Gastrocnemius medialis (tissue), 4 donors: ENCODE measurements around the gene RUNDC3A.

Source experiments
- POLR2A ChIP-seq, 2 donors: fragments of 450-650 bp; IDR thresholded peaks; one replicate each; pipeline ENCODE4 v1.6.1; 2017; ENCODE audit warnings: antibody characterized with exemption in 2 of 2, mild to moderate bottlenecking in 2 of 2, moderate library complexity in 2 of 2
- TF ChIP-seq, protein P1 (sequence below), 5 experiments: fragments of 450-650 bp in 3 of 5; fragments of 200-600 bp in 2 of 5; sonication (generic) in 2 of 5; IDR thresholded peaks in 4 of 5; conservative IDR thresholded peaks in 1 of 5; 1 replicate in 4 of 5; 2 replicates in 1 of 5; pipeline ENCODE4 v1.5.1; 2016 to 2019; ENCODE audit warnings: antibody characterized with exemption in 5 of 5, mild to moderate bottlenecking in 3 of 5, moderate library complexity in 3 of 5

DNA sequence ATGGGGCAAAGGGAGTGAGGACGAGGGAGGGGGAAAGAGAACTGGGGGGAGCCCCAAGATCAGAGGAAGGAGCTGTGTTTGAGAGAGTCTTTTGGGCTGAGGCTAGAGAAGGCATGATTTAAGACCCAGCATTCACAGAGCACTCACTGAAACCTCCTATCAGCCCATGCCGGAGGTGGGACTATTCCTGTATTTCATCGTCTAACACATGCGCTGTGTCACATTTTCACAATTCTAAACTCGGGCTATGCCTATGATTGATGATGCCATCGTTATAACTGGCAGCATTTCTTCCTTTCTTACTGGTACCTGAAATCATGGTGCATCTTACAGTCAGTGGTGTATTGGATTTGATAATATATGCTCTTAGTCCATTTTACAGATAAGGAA lies 51.7 kb downstream of the RUNDC3A start:
- TF ChIP-seq, protein P1, sequence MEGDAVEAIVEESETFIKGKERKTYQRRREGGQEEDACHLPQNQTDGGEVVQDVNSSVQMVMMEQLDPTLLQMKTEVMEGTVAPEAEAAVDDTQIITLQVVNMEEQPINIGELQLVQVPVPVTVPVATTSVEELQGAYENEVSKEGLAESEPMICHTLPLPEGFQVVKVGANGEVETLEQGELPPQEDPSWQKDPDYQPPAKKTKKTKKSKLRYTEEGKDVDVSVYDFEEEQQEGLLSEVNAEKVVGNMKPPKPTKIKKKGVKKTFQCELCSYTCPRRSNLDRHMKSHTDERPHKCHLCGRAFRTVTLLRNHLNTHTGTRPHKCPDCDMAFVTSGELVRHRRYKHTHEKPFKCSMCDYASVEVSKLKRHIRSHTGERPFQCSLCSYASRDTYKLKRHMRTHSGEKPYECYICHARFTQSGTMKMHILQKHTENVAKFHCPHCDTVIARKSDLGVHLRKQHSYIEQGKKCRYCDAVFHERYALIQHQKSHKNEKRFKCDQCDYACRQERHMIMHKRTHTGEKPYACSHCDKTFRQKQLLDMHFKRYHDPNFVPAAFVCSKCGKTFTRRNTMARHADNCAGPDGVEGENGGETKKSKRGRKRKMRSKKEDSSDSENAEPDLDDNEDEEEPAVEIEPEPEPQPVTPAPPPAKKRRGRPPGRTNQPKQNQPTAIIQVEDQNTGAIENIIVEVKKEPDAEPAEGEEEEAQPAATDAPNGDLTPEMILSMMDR (IDR thresholded peaks at IDR 0.05 in 4 of 5, conservative IDR thresholded peaks at IDR 0.05 in 1 of 5), result no peak
- no peak for TF ChIP-seq POLR2A (IDR thresholded peaks at IDR 0.05)
